ENCODE data around the gene ACOT11. TPM values are rescaled to one million over a fixed set of nuclear protein-coding genes. Genes with fewer than 3 reads are reported as not detected.

The ACOT11 gene
- total RNA-seq, 1 donor from 2014 or later: 54.0 TPM

DNA sequence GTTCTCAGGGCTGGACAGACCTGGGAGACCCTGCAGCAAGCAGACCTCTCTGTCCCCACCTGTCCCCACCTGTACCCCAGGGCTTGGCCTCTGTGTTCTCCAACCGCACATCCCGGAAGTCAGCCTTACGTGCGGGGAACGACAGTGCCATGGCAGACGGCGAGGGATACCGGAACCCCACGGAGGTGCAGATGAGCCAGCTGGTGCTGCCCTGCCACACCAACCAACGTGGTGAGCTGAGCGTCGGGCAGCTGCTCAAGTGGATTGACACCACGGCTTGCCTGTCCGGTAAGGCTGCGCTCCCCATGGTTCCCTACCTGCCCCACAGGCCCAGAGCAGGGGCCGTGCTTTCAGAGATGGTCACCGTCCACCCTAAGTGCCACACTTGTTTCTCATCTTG, 36.5 kb downstream of the ACOT11 start:
- peak; percentile 49 for DNase-seq (ENCODE audit: low read depth)

DNA sequence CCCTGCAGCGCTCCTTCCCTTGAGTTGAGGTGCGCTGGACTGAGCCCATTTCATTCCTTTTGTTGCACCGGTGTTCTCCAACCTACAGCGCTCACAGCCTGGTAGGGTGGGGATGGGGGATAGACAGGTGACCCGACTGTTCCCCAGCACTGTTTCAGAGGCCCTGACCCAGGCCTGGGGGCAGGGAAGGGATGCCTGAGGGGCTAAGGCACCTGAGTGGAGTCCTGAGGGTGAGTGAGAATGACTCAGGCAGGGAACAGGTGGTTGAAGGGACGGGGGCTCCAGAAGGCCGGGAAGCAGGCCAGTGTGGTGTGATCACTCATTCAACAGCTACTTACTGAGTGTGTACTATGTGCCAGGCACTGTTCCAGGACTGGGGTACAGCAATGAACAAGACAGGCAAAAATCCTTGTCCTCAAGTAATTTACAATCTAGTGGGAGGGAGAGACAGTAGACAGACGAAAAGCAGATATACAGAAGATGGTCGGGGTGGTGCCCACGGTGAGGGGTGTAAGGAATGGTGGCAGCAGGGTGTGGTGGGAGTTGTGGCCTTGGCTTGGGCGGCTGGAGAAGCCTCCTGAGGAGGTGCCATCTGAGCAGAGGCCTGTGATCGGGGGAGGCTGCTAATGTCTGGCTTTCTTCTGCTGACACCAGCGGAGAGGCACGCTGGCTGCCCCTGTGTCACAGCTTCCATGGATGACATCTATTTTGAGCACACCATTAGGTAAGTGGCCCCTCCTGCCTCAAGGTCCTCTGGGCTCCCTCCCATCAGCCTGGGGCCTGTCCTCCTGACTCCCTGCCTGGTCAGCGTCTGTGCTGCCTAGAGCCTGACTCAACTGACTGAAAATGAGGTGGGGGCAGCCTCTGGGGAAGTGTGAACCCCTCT, 37.4 kb downstream of the ACOT11 start:
- DNase-seq (ENCODE audit: low read depth): peak; percentile 84

DNA sequence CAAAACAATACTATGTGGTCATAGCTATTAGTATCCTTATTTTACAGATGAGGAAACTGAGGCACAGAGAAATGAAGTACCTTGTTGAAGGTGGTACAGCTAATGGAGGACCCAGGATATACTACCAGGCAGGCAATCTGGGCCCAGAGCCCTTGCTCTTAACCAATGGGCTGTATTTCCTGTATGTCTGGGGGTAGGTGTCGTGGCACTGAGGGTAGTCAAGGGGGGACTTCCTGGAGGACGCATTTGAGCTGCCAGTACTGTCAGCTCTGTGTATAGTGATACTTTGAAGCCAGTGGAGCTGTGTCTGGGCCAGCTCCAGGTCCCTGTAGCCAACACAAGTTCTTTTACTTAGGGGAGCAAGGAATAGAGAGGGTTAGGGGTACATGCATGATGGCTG, 40.3 kb downstream of the ACOT11 start:
- no peak for DNase-seq (ENCODE audit: low read depth)

DNA sequence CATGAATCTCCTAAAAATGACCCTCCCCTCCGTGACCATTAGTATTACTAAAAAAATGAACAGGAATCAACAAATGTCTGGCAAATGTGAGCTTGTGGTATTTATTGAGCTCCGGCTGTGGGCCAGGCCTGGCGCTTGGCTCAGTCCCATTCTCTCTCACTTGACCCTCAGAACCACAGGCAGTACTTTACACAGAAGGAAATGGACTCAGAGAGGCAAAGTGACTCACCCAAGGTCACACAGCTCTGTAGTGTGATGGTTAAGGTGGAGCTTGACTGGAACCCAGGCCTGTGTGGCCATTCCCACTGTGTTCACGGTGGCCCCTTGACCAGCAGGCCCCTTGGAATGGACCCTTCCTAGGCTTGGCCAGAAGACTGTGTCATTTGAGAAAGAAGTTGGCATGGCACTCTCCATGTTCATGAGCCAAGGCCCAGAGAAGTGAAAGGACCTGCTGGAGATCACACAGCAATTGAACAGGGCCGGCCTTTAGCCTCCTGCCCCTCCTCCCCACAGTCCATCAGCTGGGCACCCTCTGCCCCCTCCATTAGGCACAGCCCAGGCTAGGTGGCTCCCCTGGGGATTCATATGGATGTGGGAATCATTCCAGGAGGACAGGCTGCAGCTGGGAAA, 43.2 kb downstream of the ACOT11 start:
- DNase-seq (ENCODE audit: low read depth): peak; percentile 29

DNA sequence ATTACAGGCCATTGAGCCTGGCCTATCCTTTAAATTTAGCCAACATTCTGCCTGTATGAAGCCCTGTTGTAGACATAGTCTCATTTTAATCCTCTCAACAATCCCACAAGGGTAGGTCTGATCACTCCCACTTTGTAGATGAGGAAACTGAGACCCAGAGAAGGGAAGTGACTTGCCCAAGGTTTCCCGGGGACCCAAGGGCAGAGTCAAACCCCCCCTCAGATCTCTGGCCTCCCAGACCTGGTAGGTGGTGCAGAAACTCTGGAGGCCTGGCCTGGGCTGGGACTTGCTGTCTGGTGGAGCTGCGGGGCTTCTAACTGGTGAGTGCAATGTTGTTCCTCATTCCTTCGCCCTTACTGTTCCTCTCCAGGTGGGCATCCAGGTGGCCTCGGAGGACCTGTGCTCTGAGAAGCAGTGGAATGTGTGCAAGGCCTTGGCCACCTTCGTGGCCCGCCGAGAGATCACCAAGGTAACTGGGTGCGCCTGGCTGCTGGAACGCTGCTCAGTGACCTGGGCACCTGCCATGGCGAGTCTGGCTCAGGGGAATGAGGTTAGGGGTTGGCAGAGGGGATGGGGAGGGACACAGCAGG, 45.6 kb downstream of the ACOT11 start:
- DNase-seq (ENCODE audit: low read depth): no peak

DNA sequence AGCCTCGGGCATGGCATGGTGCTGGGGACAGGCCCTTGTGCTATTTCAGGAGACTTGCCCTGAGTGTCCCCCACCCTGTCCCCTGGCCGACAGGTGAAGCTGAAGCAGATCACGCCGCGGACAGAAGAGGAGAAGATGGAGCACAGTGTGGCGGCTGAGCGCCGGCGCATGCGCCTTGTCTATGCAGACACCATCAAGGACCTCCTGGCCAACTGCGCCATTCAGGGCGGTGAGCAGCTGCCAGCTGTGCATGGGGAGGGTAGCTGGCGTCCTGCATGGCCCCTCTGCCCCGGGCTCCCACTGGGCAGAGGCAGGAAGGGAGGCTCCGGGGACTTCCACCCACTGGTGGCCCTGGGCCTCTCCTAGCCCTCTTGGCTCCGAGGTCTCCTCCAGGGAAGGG, 46.4 kb downstream of the ACOT11 start:
- DNase-seq (ENCODE audit: low read depth): no peak

DNA sequence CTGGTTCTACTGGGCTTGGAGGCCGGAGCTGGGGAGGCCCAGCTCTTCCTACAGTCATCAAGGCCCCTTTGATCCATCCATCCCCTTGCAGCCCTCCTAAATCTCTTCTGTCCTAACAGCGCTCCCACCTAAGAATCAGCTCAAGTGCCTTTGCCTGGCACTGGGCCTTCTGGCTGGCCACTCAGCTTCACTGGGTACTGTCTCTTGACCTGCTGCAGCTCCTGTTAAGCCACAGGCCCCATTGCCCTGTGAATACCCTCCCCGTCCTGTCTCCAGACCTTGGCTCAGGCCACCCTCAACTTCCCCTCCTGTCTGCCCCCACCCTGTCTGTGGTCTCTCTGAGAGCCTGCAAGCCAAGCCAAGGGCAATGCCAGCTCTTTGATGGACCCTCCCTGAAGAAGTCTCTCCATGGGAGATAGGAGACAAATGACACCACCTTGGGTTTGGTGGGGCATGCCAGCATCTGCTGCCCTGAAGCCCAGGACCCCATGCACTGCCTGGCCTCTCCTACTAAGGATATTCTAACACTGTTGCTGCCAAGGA, 48.0 kb downstream of the ACOT11 start:
- DNase-seq (ENCODE audit: low read depth): no peak

DNA sequence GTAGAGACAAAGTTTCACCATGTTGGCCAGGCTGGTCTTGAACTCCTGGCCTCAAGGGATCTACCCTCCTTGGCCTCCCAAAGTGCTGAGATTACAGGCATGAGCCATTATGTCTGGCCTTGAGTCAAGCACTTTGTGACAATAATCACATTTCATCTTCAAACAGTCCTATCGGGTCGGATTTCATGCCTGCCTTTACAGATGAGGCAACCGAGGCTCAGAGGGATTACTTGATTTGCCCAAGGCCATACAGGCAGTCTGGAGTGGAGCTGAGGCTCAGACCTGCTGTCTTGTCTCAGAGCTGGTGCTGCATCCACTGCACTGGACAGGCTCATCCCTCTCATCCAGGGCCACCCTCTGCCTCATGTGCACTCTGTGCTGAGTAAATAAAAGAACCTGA, 48.7 kb downstream of the ACOT11 start:
- no peak for DNase-seq (ENCODE audit: low read depth)

DNA sequence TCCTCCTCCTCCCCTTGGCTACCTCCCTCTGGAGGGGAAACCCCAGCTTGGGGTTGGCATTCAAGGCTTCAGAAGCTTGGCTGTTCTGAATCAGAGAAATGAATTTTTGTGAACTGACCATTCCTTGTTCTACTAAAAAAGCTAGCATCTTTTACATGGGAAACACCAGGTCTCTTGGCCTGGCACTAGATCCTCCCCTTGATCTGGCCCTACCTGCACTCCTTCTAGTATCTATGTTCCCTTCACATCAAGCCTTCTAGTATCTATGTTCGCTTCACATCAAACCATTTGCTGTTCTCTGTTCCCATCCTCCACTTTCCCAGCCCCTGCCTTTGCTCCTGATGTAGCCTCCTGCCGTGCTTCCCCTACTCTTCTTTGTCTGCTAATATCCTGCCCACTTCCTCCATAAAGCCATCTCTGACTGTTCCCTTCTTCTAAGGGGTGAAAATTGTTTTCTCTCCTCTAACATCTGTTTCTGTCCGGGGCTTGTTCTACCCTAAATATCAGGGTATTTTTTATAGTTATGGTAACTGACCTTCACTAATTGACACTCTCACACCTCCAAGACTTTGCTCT, 49.5 kb downstream of the ACOT11 start:
- no peak for DNase-seq (ENCODE audit: low read depth)

DNA sequence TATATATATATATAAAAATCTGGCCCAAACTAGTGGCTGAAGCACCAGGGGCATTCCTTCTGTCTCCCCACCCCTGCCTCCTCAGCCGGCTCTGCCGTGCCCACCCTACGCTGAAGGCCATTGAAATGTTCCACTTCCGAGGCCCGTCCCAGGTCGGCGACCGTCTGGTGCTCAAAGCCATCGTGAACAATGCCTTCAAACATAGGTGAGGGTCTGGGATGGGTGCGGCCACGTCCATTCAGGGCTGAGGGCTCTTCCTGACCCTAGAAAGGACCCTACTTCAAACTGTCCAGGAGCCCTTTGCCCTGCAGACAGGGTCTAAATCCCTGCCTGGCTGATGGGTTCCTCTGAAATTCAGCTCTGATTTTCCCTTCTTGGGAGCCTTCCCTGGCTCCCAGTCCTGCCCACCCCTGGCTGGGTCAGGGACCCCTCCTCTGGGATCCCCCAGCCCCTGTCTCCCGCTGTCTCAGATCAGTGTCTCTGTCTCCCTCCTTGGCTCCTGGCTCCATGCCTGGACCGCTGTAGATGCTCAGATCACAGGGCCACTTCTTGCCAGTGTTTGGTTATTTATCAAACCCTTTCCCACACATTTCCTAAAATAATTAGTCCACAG, 51.3 kb downstream of the ACOT11 start:
- no peak for DNase-seq (ENCODE audit: low read depth)

DNA sequence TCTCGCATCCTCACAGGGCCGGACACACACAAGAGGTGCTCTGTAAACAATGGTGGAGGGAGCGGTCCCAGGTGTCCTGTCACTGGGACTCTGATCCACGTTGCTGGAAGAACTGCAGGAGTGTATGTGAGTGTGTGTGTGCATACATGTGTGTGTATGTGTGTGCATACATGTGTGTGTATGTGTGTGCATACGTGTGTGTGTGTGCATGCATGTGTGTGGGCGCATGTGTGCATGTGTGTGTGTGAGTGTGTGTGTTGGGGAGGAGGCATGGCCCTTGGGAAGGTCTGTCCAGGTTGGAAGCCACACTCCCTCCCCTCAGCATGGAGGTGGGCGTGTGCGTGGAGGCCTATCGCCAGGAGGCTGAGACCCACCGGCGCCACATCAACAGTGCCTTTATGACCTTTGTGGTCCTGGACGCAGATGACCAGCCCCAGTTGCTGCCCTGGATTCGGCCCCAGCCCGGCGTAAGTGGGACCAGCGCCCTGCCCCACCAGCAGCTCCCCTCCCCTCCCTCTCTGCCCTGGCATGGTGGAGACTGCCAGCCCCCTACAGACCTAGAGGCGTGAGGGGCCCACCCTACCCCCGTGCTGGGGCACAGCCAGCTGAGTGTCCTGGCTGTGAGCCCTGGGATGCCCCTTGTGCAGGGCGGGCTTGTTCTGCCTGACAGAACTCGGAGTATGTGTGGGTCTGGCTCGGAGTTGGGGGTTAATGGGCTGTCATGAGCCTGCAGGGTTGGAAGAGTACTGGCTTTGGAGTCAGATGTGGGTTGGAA, 53.1 kb downstream of the ACOT11 start:
- DNase-seq (ENCODE audit: low read depth): no peak

DNA sequence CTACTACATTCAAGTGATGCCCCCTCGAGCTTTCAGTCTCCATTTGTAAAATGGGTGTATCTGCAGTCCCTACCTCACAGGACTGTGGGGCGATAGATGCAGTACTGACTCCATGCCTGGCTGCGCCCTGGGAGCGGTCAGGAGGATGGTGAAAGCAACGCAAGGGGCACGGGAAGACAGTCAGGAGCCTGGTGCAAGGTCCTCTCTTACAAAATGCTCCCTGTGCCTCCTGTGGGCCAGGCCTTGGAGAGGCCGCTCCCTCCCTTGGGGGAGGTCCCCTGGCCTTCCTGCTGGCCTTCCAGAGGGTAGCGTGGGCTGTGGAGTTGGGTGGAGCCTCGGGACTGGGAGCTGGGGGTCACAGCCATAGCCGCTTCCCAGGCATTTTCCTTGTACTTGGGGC, 53.7 kb downstream of the ACOT11 start:
- DNase-seq (ENCODE audit: low read depth): no peak

DNA sequence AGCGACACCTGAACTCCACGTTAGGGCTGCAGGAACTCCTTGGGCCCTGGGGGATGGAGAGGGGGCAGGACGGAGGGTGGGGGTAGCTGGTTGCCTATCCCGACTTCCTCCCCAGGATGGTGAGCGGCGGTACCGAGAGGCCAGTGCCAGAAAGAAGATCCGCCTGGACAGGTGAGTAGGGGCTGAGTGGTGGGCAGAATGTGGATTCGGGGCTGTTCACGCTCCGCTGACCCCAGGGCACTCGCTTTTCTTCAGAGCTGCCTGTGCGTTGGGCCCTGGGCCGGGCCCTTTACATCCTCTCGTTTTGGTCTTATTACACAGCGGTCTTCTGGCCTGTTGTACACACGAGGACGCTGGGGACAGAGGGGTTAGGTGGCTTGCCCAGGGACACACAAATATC, 54.5 kb downstream of the ACOT11 start:
- no peak for DNase-seq (ENCODE audit: low read depth)

DNA sequence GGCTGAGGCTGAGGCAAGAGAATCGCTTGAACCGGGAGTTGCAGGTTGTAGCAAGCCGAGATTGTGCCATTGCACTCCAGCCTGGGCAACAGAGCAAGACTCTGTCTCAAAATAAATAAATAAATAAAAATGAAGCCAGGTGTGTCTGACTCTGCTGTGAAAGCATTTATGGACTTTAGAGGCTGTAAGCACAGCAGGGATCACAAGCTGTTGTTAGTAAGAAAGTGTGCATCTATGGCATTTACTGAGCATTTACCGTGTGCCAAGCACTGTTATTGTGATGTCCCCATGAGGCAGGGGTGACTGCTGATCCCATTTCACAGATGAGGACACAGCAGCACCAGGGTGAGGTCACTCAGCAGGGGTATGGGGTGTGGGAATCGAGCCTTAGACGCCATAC, 55.2 kb downstream of the ACOT11 start:
- DNase-seq (ENCODE audit: low read depth): no peak

DNA sequence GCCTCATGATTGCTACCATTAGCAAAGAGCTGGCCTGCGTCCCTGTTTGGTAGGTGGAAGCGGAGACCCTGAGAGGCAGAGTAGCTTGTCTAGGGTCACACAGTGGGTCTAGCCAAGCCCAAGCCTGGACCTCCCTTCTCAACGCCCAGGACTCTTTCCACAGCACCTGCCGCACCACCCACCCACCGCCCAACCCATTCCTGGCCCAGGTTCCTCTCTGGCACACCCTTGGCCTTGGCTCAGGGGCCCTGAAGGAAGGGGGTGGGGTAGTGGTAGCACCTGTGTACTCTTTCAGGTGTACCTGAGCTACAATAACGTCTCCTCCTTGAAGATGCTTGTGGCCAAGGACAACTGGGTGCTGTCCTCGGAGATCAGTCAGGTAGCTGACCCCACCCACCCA, 56.0 kb downstream of the ACOT11 start:
- DNase-seq (ENCODE audit: low read depth): no peak

DNA sequence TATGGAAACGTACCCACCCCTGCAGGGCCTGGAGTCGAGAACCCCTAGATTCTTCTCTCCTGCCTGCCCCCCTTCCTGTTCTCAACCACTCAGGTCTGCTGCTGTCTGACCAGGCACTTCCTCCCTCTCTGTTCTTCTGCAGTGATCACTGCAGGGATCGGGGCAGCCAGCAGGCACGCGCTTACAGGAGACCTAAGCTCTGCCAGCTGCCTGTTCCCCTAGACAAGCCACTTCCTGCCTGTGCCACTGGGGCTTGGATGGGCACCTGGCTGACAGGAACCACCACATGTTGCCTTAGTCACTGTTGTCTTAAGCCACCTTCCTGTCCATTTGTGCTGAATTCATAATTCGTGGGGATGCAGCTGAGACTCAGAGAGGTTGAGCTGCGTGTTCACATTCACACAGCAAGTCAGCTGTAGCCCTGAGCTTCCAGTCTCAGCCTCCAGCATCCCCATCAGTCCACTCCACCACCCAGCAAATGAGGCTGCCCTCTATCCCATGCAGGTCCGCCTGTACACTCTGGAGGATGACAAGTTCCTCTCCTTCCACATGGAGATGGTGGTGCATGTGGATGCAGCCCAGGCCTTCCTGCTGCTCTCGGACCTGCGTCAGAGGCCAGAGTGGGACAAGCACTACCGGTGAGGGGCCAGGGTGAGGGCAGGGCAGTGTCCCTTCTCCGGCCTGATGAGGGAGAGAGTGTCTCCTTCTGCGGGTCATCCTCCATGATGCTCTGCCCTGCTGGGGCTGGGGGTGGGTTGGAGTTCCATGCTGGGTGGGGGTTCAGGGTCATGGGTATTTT, 56.7 kb downstream of the ACOT11 start:
- no peak for DNase-seq (ENCODE audit: low read depth)

DNA sequence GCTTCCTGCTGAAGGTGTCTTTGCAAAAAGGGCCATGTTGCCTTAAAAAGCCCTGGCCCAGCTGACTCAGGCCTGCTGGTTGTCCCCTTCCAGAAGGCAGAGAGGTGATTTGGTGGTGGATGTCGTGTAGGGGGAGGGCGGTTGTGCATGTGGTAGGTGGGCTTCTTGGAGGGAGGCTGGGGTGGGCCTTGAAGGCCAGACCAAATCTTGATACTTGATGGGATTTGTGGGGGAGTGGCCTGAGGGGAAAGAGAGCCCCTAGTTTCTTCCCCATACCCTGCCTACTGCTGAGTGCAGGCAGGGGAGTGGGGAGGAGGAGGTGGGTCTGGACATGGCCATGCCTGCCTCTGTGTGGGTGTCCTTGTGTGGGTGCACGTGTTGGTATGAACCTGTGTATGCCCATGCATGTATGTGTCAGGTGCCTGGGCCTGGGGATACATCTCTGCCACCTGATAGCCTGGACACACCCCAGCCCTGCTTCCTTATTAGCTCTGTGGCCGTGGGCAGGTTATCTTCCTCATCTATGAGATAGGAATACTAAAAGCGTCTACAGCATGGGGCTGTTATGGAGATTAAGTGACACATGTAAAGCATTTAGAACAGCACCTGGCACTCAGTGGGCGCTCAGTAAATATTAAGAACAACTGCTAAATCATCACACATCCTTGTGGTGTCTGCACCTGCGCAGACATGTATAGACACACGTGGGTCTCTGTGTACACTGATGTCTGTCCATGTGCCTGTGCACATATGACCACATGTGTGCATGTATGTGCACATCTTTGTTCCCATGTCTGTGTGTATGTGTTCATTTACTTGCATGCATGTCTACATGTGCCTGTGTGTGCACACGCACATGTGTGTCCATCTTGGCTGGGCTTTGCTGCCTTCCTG, 58.3 kb downstream of the ACOT11 start:
- no peak for DNase-seq (ENCODE audit: low read depth)

DNA sequence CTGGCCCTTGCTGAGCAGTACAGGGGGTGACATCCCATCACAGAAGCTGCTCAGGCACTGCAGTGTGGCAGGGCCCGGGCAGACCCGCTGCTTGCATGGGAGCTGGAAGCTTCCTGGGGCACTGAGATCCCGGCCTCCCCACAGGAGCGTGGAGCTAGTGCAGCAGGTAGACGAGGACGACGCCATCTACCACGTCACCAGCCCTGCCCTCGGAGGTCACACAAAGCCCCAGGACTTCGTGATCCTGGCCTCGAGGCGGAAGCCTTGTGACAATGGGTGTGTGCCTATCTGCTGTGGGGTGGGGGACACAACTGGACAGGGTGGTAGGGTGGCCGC, 58.9 kb downstream of the ACOT11 start:
- no peak for DNase-seq (ENCODE audit: low read depth)

All from myocyte (in vitro differentiated cells).